K562 (cell line): ENCODE results near the gene DYNC2LI1. TPM values are rescaled to one million over a fixed set of nuclear protein-coding genes. Genes with fewer than 3 reads are reported as not detected.

Experiments used
- ATAC-seq: fragments of 200-7000 bp; cut with Tn5 transposase; 3 replicates; pipeline ENCODE4 v1.9.1; 2020; ENCODE audit warnings: moderate library complexity
- BruUV-seq: library from RNA; stranded (reverse); fragments of 400-500 nt; replicated peaks from 2 replicates; lab custom pipeline; 2021; lab: Mats Ljungman, UMichigan
- CTCF ChIA-PET: fragments of 300-600 bp; formaldehyde crosslinking; extraction: SDS; loops from one replicate; lab custom pipeline; 2021; ENCODE audit warnings: low intra/inter-chr PET ratio; lab: Yijun Ruan, JAX
- POLR2A ChIA-PET: fragments of 300-600, 350-650 bp; sonication (Branson Sonifier 250); formaldehyde crosslinking; extraction: SDS; loops from one replicate; lab custom pipeline; 2021; ENCODE audit warnings: antibody characterized with exemption, inconsistent platforms; lab: Yijun Ruan, JAX
- DNase-seq, 4 experiments: peaks; one replicate each; pipeline versions ENCODE4 v3.0.0 to v3.0.0-alpha.2; 2011 to 2018; ENCODE audit warnings: low spot score in 3 of 4, mixed read lengths in 3 of 4; ENCODE audit errors: extremely low read depth in 1 of 4
- FAIRE-seq: peaks from 2 replicates; lab custom pipeline; 2011; peaks lifted over from hg19 to GRCh38; lab: Jason Lieb, UNC
- H2AFZ ChIP-seq: 2 replicates; pipeline ENCODE4 v1.6.0; 2011; ENCODE audit warnings: low read depth, low read length, control low read depth, inconsistent platforms
- H3K27ac ChIP-seq: fragments of 200-600 bp; 3 replicates; pipeline ENCODE4 v1.8.0; 2011; ENCODE audit warnings: low read depth, mild to moderate bottlenecking, control low read depth, inconsistent platforms, low read length, moderate library complexity, mixed read lengths; ENCODE audit errors: extremely low read depth
- H3K27me3 ChIP-seq, 2 experiments: fragments of 300-600 bp in 1 of 2; 2 replicates in 1 of 2; 3 replicates in 1 of 2; pipeline versions ENCODE4 v1.6.0 to v1.8.0; 2011; ENCODE audit warnings: inconsistent platforms in 2 of 2, low read length in 2 of 2, mild to moderate bottlenecking in 1 of 2, mixed read lengths in 1 of 2, moderate library complexity in 1 of 2; ENCODE audit not compliant: control insufficient read depth in 2 of 2, insufficient read depth in 2 of 2
- H3K36me3 ChIP-seq: fragments of 300-600 bp; 3 replicates; pipeline ENCODE4 v1.8.0; 2011; ENCODE audit warnings: mild to moderate bottlenecking, low read length, inconsistent platforms; ENCODE audit not compliant: control insufficient read depth, insufficient read depth
- H3K4me1 ChIP-seq, 2 experiments: fragments of 200-600 bp in 1 of 2; replicated peaks in 1 of 2; 2 replicates in 1 of 2; 3 replicates in 1 of 2; pipeline versions ENCODE4 v1.5.1 to v1.8.0; 2011; ENCODE audit warnings: inconsistent platforms in 2 of 2, low read length in 2 of 2, mild to moderate bottlenecking in 1 of 2, mixed read lengths in 1 of 2, moderate library complexity in 1 of 2; ENCODE audit not compliant: control insufficient read depth in 2 of 2, insufficient read depth in 2 of 2
- H3K4me2 ChIP-seq: 2 replicates; pipeline ENCODE4 v1.6.1; 2011; ENCODE audit warnings: low read length, control low read depth, inconsistent platforms, mixed read lengths; ENCODE audit not compliant: insufficient read depth
- H3K4me3 ChIP-seq: fragments of 200-600 bp; sonication (generic), shearing (Covaris generic); 2 replicates; pipeline ENCODE4 v1.5.1; 2016; ENCODE audit warnings: control low read depth, inconsistent platforms
- H3K79me2 ChIP-seq: fragments of 200-600 bp; 3 replicates; pipeline ENCODE4 v1.8.0; 2011; ENCODE audit warnings: low read length, inconsistent platforms; ENCODE audit not compliant: control insufficient read depth, insufficient read depth
- H3K9ac ChIP-seq, 2 experiments: 2 replicates each; pipeline versions ENCODE4 v1.6.0 to v1.6.1; 2011; ENCODE audit warnings: low read depth in 2 of 2, low read length in 2 of 2, control low read depth in 1 of 2, inconsistent platforms in 1 of 2, mild to moderate bottlenecking in 1 of 2, mixed read lengths in 1 of 2; ENCODE audit not compliant: insufficient read depth in 1 of 2
- H3K9me1 ChIP-seq: one replicate; pipeline ENCODE4 v1.6.0; 2011; ENCODE audit warnings: inconsistent platforms, mild to moderate bottlenecking, low read length, moderate library complexity; ENCODE audit not compliant: control insufficient read depth, insufficient read depth
- H3K9me3 ChIP-seq: replicated peaks from 2 replicates; pipeline ENCODE4 v1.5.1; 2011; ENCODE audit warnings: low read depth, low read length, inconsistent platforms; ENCODE audit not compliant: control insufficient read depth, insufficient read depth
- H4K20me1 ChIP-seq: replicated peaks from 2 replicates; pipeline ENCODE4 v1.6.1; 2011; ENCODE audit warnings: low read length, inconsistent platforms, mixed read lengths; ENCODE audit not compliant: control insufficient read depth, insufficient read depth
- CEBPB ChIP-seq: fragments of 450-650 bp; IDR thresholded peaks from 2 replicates; pipeline ENCODE4 v1.6.1; 2016; ENCODE audit warnings: missing genetic modification characterization, missing compliant biosample characterization
- CEBPG ChIP-seq, 3 experiments: fragments of 200-800 bp in 1 of 3; sonication (Bioruptor generic) in 1 of 3; sonication (generic) in 1 of 3; formaldehyde crosslinking in 1 of 3; IDR thresholded peaks in 2 of 3; conservative IDR thresholded peaks in 1 of 3; 2 replicates each; pipeline versions ENCODE4 v1.6.1 to v1.8.0; 2016 to 2022; ENCODE audit warnings: missing compliant biosample characterization in 2 of 3, missing genetic modification characterization in 2 of 3, mild to moderate bottlenecking in 1 of 3, missing genetic modification reagents in 1 of 3
- ELK1 ChIP-seq: sonication (generic); formaldehyde crosslinking; IDR thresholded peaks from 2 replicates; pipeline ENCODE4 v1.8.1; 2022; ENCODE audit warnings: missing genetic modification reagents
- FOSL1 ChIP-seq: fragments of 200-800 bp; sonication (Bioruptor generic); conservative IDR thresholded peaks from 2 replicates; pipeline ENCODE4 v1.6.1; 2016; ENCODE audit warnings: missing genetic modification characterization, missing compliant biosample characterization
- KAT7 ChIP-seq: sonication (generic); formaldehyde crosslinking; IDR thresholded peaks from 2 replicates; pipeline ENCODE4 v1.8.0; 2022; ENCODE audit warnings: missing genetic modification reagents, mild to moderate bottlenecking, borderline replicate concordance
- NFIX ChIP-seq: fragments of 250-450 bp; sonication (Bioruptor Pico); IDR thresholded peaks from 2 replicates; pipeline ENCODE4 v1.4.0; 2020; ENCODE audit warnings: low read depth, mild to moderate bottlenecking, moderate library complexity
- POLR2H ChIP-seq: IDR thresholded peaks from 2 replicates; pipeline ENCODE4 v1.6.1; 2016; ENCODE audit warnings: missing genetic modification characterization, low read depth, mild to moderate bottlenecking, control low read depth, missing compliant biosample characterization, moderate library complexity
- ZMIZ1 ChIP-seq, 2 experiments: fragments of 150-350 bp in 1 of 2; IDR thresholded peaks; 2 replicates each; pipeline ENCODE4 v1.6.1; 2012 to 2016; ENCODE audit warnings: low read depth in 2 of 2, low read length in 2 of 2, mild to moderate bottlenecking in 1 of 2, moderate library complexity in 1 of 2
- WGBS: fragments of 100-300 bp; shearing (Covaris generic); methylation state at CpG from one replicate; pipeline ENCODE4 v1.1.6; 2016; ENCODE audit warnings: low coverage, mixed read lengths; ENCODE audit not compliant: insufficient coverage; ENCODE audit errors: missing lambda C conversion rate; 5-methylcytosine and 5-hydroxymethylcytosine counted together
- in situ Hi-C: fragments of 300-500 bp; cut with MboI; formaldehyde crosslinking; loops from 4 replicates; pipeline ENCODE4 v1.15.0; 2018; ENCODE audit warnings: inconsistent platforms, mixed read lengths
- intact Hi-C: fragments of 100-400 bp; cut with micrococcal nuclease; formaldehyde crosslinking; loops from 2 replicates; pipeline ENCODE4 v1.14.2; 2022
- polyA plus RNA-seq, 8 experiments: library from polyadenylated mRNA; depleted of rRNA in 4 of 8; stranded (reverse) in 5 of 8; unstranded in 3 of 8; fragments of >200 nt; fragmentation: Nextera tagmentation in 2 of 8; fragmentation: Illumina TruSeq in 1 of 8; extraction: Ambion mirVana in 2 of 8; extraction: Trizol in 1 of 8; gene quantifications; 2 replicates each; pipeline versions ENCODE4 v1.2.1 to v1.2.3, GENCODE V29; 2011 to 2014; ENCODE audit warnings: inconsistent platforms in 1 of 8, missing spikeins in 1 of 8
- total RNA-seq, 7 experiments: library from RNA; depleted of rRNA in 6 of 7; stranded (reverse); fragments of >200 nt in 6 of 7; fragmentation: Illumina TruSeq in 2 of 7; extraction: Trizol in 2 of 7; gene quantifications; 2 replicates each; pipeline versions ENCODE4 v1.2.1 to v1.2.3, GENCODE V29; 2011 to 2021; ENCODE audit warnings: low replicate concordance in 1 of 7

Gene DYNC2LI1
- total and polyA plus RNA-seq, 9 of the 15 experiments (the other 6 are each of a cell fraction or from before 2014, with no cell fraction given), result 12.5 to 42.2 (median 25.8) TPM

- TF ChIP-seq FOSL1 (no peak), NFIX (CRISPR knock-in tag) (no peak), ZMIZ1 (IDR thresholded peaks at IDR 0.05; ENCODE audit: low read depth in 2 of 2, low read length in 2 of 2) (no peak), POLR2H (tag) (no peak)
Measured at GRCh38 chr2:43810452-43810851, 36.6 kb downstream of the DYNC2LI1 start (continued).

- Histone ChIP-seq H3K9ac (no peak overlapping the region), H3K4me1 (no peaks in the 10 kb centered on the region; a peak in 1 of 5 replicates), H3K9me3 (no peaks in the 10 kb centered on the region), H3K4me2 (no peak overlapping the region), H3K27me3 (no peaks in the 10 kb centered on the region), H3K36me3 (no peaks in the 10 kb centered on the region), H2AFZ (no peak overlapping the region), H3K4me3 (no peak overlapping the region), H4K20me1 (no peaks in the 10 kb centered on the region), H3K9me1 (no peaks in the 10 kb centered on the region), H3K27ac (no peak overlapping the region), H3K79me2 (no peaks in the 10 kb centered on the region)
- no peak for TF ChIP-seq CEBPG (CRISPR knock-in tag; IDR thresholded peaks at IDR 0.05)
- TF ChIP-seq CEBPG (tag; conservative IDR thresholded peaks at IDR 0.05 in 1 of 2, IDR thresholded peaks at IDR 0.05 in 1 of 2), result 0 out of 4 replicates have a peak, but pooled peaks have one; percentile 15 to 16
- no peak for TF ChIP-seq ELK1 (CRISPR knock-in tag)
- no peak for TF ChIP-seq KAT7 (CRISPR knock-in tag)
- peak; percentile 41; the same call in 1 of the 2 replicates for TF ChIP-seq CEBPB (tag)
- FAIRE-seq, result no peak
- in situ Hi-C loops (no loop called here), intact Hi-C loops (no loop called here)
- BruUV-seq, result no TSS peak
- WGBS, result 39% methylated on average over 1 of the region's 1 CpG
- no peak for DNase-seq
- no peak for ATAC-seq
- ChIA-PET POLR2A (interaction anchor here (1.4 kb wide), 1 partner anchor 10 kb away, joined by 4 read pairs; no protein-coding TSS in a partner anchor), CTCF (no interaction called here)
Measured at GRCh38 chr2:43810888-43811287, 37.0 kb downstream of the DYNC2LI1 start.
